IMR-90 (cell line): ENCODE measurements around the gene CCDC102B. TPM values are rescaled to one million over a fixed set of nuclear protein-coding genes. Genes with fewer than 3 reads are reported as not detected.

Experiments used
- ATAC-seq: fragments of 200-7000 bp; cut with Tn5 transposase; 2 replicates; pipeline ENCODE4 v1.9.1; 2020; ENCODE audit warnings: low read depth, mild to moderate bottlenecking, moderate library complexity
- BruUV-seq: library from RNA; stranded (reverse); fragments of 400-500 nt; replicated peaks from 2 replicates; lab custom pipeline; 2021; lab: Mats Ljungman, UMichigan
- CTCF ChIA-PET: fragments of 300-600 bp; formaldehyde crosslinking; extraction: SDS; loops from one replicate; lab custom pipeline; 2021; ENCODE audit warnings: antibody characterized with exemption; lab: Yijun Ruan, JAX
- POLR2A ChIA-PET: fragments of 300-600 bp; sonication (Branson Sonifier 250); formaldehyde crosslinking; loops from one replicate; lab custom pipeline; 2022; ENCODE audit warnings: antibody characterized with exemption; ENCODE audit not compliant: unreplicated experiment; lab: Charles Lee
- DNase-seq: peaks from one replicate; pipeline ENCODE4 v3.0.0; 2013
- H2AFZ ChIP-seq: replicated peaks from 2 replicates; pipeline ENCODE3; 2013; ENCODE audit warnings: low read length, mild to moderate bottlenecking; ENCODE audit not compliant: poor library complexity
- H2AK5ac ChIP-seq: 2 replicates; pipeline ENCODE4 v1.6.1; 2013; ENCODE audit warnings: low read depth, low read length, inconsistent platforms
- H2AK9ac ChIP-seq: replicated peaks from 2 replicates; pipeline ENCODE3; 2013; ENCODE audit warnings: mild to moderate bottlenecking, low read depth, low read length, moderate library complexity; ENCODE audit not compliant: poor library complexity
- H2BK120ac ChIP-seq: 2 replicates; pipeline ENCODE4 v1.6.1; 2013; ENCODE audit warnings: low read depth, low read length, inconsistent platforms
- H2BK15ac ChIP-seq: 3 replicates; pipeline ENCODE4 v1.6.1; 2013; ENCODE audit warnings: low read depth, low read length, inconsistent platforms
- H2BK20ac ChIP-seq: 2 replicates; pipeline ENCODE4 v1.6.1; 2013; ENCODE audit warnings: low read depth, mild to moderate bottlenecking, inconsistent platforms, low read length, moderate library complexity
- H2BK5ac ChIP-seq: 2 replicates; pipeline ENCODE4 v1.6.1; 2013; ENCODE audit warnings: mild to moderate bottlenecking, low read depth, low read length, inconsistent platforms; ENCODE audit not compliant: poor library complexity, severe bottlenecking
- H3K14ac ChIP-seq: replicated peaks from 2 replicates; pipeline ENCODE4 v1.6.1; 2013; ENCODE audit warnings: low read depth, low read length, inconsistent platforms
- H3K18ac ChIP-seq: 2 replicates; pipeline ENCODE4 v1.6.1; 2013; ENCODE audit warnings: low read depth, low read length, control low read depth
- H3K23ac ChIP-seq: 2 replicates; pipeline ENCODE4 v1.6.1; 2013; ENCODE audit warnings: low read depth, low read length, inconsistent platforms
- H3K27ac ChIP-seq: 2 replicates; pipeline ENCODE4 v1.5.1; 2013; ENCODE audit warnings: mild to moderate bottlenecking, control low read depth, low read length; ENCODE audit not compliant: insufficient read depth
- H3K27me3 ChIP-seq: 2 replicates; pipeline ENCODE4 v1.6.1; 2013; ENCODE audit warnings: low read length; ENCODE audit not compliant: control insufficient read depth, insufficient read depth
- H3K36me3 ChIP-seq: 2 replicates; pipeline ENCODE4 v1.6.1; 2013; ENCODE audit warnings: low read length, mixed read lengths; ENCODE audit not compliant: control insufficient read depth, insufficient read depth
- H3K4ac ChIP-seq: 2 replicates; pipeline ENCODE4 v1.6.1; 2013; ENCODE audit warnings: low read depth, low read length, inconsistent platforms
- H3K4me1 ChIP-seq: 2 replicates; pipeline ENCODE4 v1.6.1; 2013; ENCODE audit warnings: low read length, mixed read lengths; ENCODE audit not compliant: control insufficient read depth, insufficient read depth
- H3K4me2 ChIP-seq: 2 replicates; pipeline ENCODE4 v1.6.1; 2013; ENCODE audit warnings: low read depth, mild to moderate bottlenecking, control low read depth, low read length, moderate library complexity
- H3K4me3 ChIP-seq: 2 replicates; pipeline ENCODE4 v1.5.1; 2013; ENCODE audit warnings: low read depth, mild to moderate bottlenecking, control low read depth, low read length, moderate library complexity; ENCODE audit not compliant: insufficient read depth
- H3K56ac ChIP-seq: 2 replicates; pipeline ENCODE4 v1.6.1; 2013; ENCODE audit warnings: low read length, inconsistent platforms; ENCODE audit not compliant: insufficient read depth; ENCODE audit errors: extremely low read depth
- H3K79me1 ChIP-seq, 2 experiments: 2 replicates each; pipeline ENCODE4 v1.6.1; 2013; ENCODE audit warnings: low read length in 2 of 2, inconsistent platforms in 1 of 2, low read depth in 1 of 2
- H3K9ac ChIP-seq: 2 replicates; pipeline ENCODE4 v1.6.1; 2013; ENCODE audit warnings: low read depth, low read length, control low read depth
- H3K9me1 ChIP-seq: 2 replicates; pipeline ENCODE4 v1.6.1; 2013; ENCODE audit warnings: low read length, inconsistent platforms; ENCODE audit not compliant: insufficient read depth
- H3K9me3 ChIP-seq: 2 replicates; pipeline ENCODE4 v1.6.1; 2013; ENCODE audit warnings: low read length; ENCODE audit not compliant: control insufficient read depth, insufficient read depth
- H4K20me1 ChIP-seq: 2 replicates; pipeline ENCODE4 v1.6.1; 2013; ENCODE audit warnings: low read length, inconsistent platforms; ENCODE audit not compliant: insufficient read depth
- H4K5ac ChIP-seq: 2 replicates; pipeline ENCODE4 v1.6.1; 2013; ENCODE audit warnings: mild to moderate bottlenecking, low read depth, low read length, control low read depth
- H4K8ac ChIP-seq, 2 experiments: 2 replicates each; pipeline ENCODE4 v1.6.1; 2013; ENCODE audit warnings: low read depth in 2 of 2, low read length in 2 of 2, control low read depth in 1 of 2, inconsistent platforms in 1 of 2
- H4K91ac ChIP-seq: 2 replicates; pipeline ENCODE4 v1.6.1; 2013; ENCODE audit warnings: low read depth, low read length, inconsistent platforms; ENCODE audit not compliant: insufficient read depth
- BHLHE40 ChIP-seq: fragments of 150-350 bp; IDR thresholded peaks from 2 replicates; pipeline ENCODE4 v1.6.1; 2016; ENCODE audit warnings: mild to moderate bottlenecking, low read depth, low read length
- CEBPB ChIP-seq: IDR thresholded peaks from 2 replicates; pipeline ENCODE4 v1.6.1; 2012; ENCODE audit warnings: low read depth, low read length, improper control_type of control experiment
- FOS ChIP-seq: fragments of 150-350 bp; IDR thresholded peaks from 2 replicates; pipeline ENCODE4 v1.6.1; 2016; ENCODE audit warnings: low read depth, low read length
- MAZ ChIP-seq: IDR thresholded peaks from 2 replicates; pipeline ENCODE4 v1.6.1; 2012; ENCODE audit warnings: low read depth, mild to moderate bottlenecking, low read length, improper control_type of control experiment, moderate library complexity, borderline replicate concordance
- NFE2L2 ChIP-seq: fragments of 150-350 bp; IDR thresholded peaks from 2 replicates; pipeline ENCODE4 v1.6.1; 2016; ENCODE audit warnings: low read depth, mild to moderate bottlenecking, low read length
- RAD21 ChIP-seq: IDR thresholded peaks from 2 replicates; pipeline ENCODE4 v1.6.1; 2012; ENCODE audit warnings: low read length, improper control_type of control experiment
- WGBS, 2 experiments: methylation state at CpG; one replicate each; pipeline versions ENCODE4 v1.1.5 to v1.1.7; 2013; ENCODE audit warnings: missing lambda C conversion rate in 2 of 2; ENCODE audit not compliant: insufficient read length in 1 of 2; ENCODE audit errors: extremely low coverage in 2 of 2; 5-methylcytosine and 5-hydroxymethylcytosine counted together
- dilution Hi-C: fragments of 300-500 bp; cut with HindIII; formaldehyde crosslinking; loops from one replicate; pipeline ENCODE4 v1.14.3; 2018; ENCODE audit warnings: low sequenced_read_pairs; ENCODE audit not compliant: unreplicated experiment
- in situ Hi-C: fragments of 300-500 bp; cut with MboI; formaldehyde crosslinking; loops from 3 replicates; pipeline ENCODE4 v1.14.3; 2019; ENCODE audit warnings: low sequenced_read_pairs, inconsistent platforms, mixed read lengths
- intact Hi-C: fragments of 100-400 bp; cut with micrococcal nuclease; formaldehyde crosslinking; loops from 2 replicates; pipeline ENCODE4 v1.10.0; 2022
- polyA plus RNA-seq, 3 experiments: library from polyadenylated mRNA; depleted of rRNA; stranded (reverse); fragments of >200 nt; gene quantifications; 2 replicates each; pipeline ENCODE4 v1.2.3, GENCODE V29; 2012; ENCODE audit warnings: low replicate concordance in 1 of 3
- total RNA-seq: library from RNA; depleted of rRNA; stranded (reverse); fragments of >200 nt; gene quantifications from 2 replicates; pipeline ENCODE4 v1.2.3, GENCODE V29; 2012
- TF ChIP-seq, protein P1 (sequence below): fragments of 150-350 bp; IDR thresholded peaks from 2 replicates; pipeline ENCODE4 v1.6.1; 2016; ENCODE audit warnings: low read depth, mild to moderate bottlenecking, low read length, moderate library complexity, borderline replicate concordance

CCDC102B gene
- total and polyA plus RNA-seq, 2 of the 4 experiments (the other 2 are of a cell fraction): 0.54 to 1.4 TPM

DNA sequence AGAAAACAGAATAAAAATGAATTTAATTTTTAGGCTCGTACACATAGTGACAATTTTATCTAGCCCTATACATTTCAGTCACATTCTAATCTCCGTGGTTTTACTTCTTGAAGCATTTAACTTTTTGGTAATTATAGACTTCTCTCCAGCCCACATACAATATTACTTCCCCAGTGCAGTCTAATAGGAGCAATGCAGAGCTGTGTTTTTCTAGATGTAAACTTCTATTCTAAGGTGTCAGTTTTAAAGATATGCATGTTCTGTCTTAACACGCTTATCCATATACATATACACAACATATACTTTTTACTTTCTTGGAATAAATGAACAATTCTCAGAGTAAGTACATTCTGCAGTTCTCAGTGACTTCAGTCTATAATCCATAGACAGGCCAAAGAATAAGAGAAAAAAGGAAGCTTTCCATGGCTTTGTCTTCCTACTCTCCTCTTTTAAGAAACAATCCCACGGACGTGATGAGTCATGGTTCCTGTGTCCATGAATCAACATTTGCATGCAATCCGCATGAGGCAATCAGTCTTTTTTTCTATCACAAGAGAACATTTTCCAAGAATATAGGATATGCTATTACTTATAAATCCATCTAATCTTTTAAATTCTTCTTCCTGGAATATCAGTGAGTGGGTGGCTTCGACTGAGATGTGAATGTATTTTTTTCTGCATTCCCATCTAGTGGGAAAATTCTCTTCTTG lies 42.8 kb downstream of the CCDC102B start:
- Histone ChIP-seq H3K18ac (peak overlapping the region; percentile 86), H4K8ac (peak overlapping the region in 1 of 2 experiments; percentile 60; a peak in 1 of 4 replicates), H2BK20ac (peak overlapping the region; percentile 84), H4K91ac (peak overlapping the region; percentile 35; the same call in 1 of the 2 replicates), H3K14ac (peak overlapping the region; percentile 54; the same call in 1 of the 2 replicates), H3K4ac (peak overlapping the region; percentile 92; the same call in 1 of the 2 replicates), H3K4me2 (peak overlapping the region; percentile 77), H3K79me1 (0 out of 4 replicates have a peak, but pooled peaks cover 0 to 3% of the 10 kb centered on the region in 2 experiments), H3K27me3 (no peaks in the 10 kb centered on the region), H3K56ac (peak overlapping the region; percentile 68), H2BK120ac (peak overlapping the region; percentile 95), H4K20me1 (no peaks in the 10 kb centered on the region), H2BK15ac (no peak overlapping the region), H2BK5ac (peak overlapping the region; percentile 91), H3K9ac (no peak overlapping the region), H2AFZ (no peak overlapping the region), H2AK5ac (no peak overlapping the region), H3K4me1 (peaks cover 9% of the 10 kb centered on the region), H2AK9ac (no peak overlapping the region), H3K9me3 (no peaks in the 10 kb centered on the region), H3K23ac (peak overlapping the region; percentile 19; the same call in 1 of the 2 replicates), H3K4me3 (no peak overlapping the region), H4K5ac (peak overlapping the region; percentile 50), H3K27ac (peak overlapping the region; percentile 99; the same call in 1 of the 2 replicates), H3K9me1 (peaks cover 10% of the 10 kb centered on the region), H3K36me3 (no peaks in the 10 kb centered on the region)
- WGBS, 2 experiments: no CpG with 5 or more reads among the region's 7 CpGs
- in situ Hi-C loops: loop anchor here (10.0 kb wide), 2 partner anchors 1254 to 1604 kb away; no protein-coding TSS in a partner anchor
- POLR2A ChIA-PET: no interaction called here
- ATAC-seq: peak; percentile 71
- DNase-seq: peak; percentile 97
- dilution Hi-C loops: no loop called here
- TF ChIP-seq FOS (peak; percentile 99), CEBPB (peak; percentile 96), NFE2L2 (peak; percentile 81), MAZ (no peak), RAD21 (no peak), BHLHE40 (peak; percentile 51; the same call in 1 of the 2 replicates)
- TF ChIP-seq, protein P1, sequence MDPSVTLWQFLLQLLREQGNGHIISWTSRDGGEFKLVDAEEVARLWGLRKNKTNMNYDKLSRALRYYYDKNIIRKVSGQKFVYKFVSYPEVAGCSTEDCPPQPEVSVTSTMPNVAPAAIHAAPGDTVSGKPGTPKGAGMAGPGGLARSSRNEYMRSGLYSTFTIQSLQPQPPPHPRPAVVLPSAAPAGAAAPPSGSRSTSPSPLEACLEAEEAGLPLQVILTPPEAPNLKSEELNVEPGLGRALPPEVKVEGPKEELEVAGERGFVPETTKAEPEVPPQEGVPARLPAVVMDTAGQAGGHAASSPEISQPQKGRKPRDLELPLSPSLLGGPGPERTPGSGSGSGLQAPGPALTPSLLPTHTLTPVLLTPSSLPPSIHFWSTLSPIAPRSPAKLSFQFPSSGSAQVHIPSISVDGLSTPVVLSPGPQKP: no peak
- BruUV-seq: no TSS peak
- CTCF ChIA-PET: no interaction called here
- intact Hi-C loops: loop anchor here (5.0 to 10.0 kb wide), 4 partner anchors 103 to 944 kb away; no protein-coding TSS in a partner anchor
